GM12891 (cell line): ENCODE data around the gene FOXD2.

Experiments used
- DNase-seq: peaks from one replicate; pipeline ENCODE4 v3.0.0; 2011; ENCODE audit warnings: low spot score; ENCODE audit not compliant: insufficient read length
- FAIRE-seq: peaks from 2 replicates; lab custom pipeline; 2011; peaks lifted over from hg19 to GRCh38; lab: Jason Lieb, UNC
- PAX5 ChIP-seq: IDR thresholded peaks from 2 replicates; pipeline ENCODE4 v1.6.1; 2011; ENCODE audit warnings: low read length, moderate library complexity, mild to moderate bottlenecking; ENCODE audit not compliant: insufficient read depth, severe bottlenecking
- POLR2A ChIP-seq: IDR thresholded peaks from 2 replicates; pipeline ENCODE4 v1.6.1; 2011; ENCODE audit warnings: low read depth, low read length, control low read depth
- POLR2AphosphoS5 ChIP-seq: IDR thresholded peaks from 2 replicates; pipeline ENCODE4 v1.6.1; 2011; ENCODE audit warnings: low read depth, low read length, control low read depth
- POU2F2 ChIP-seq: IDR thresholded peaks from 2 replicates; pipeline ENCODE4 v1.6.1; 2011; ENCODE audit warnings: low read depth, mild to moderate bottlenecking, control low read depth, low read length, moderate library complexity
- SPI1 ChIP-seq: IDR thresholded peaks from 2 replicates; pipeline ENCODE4 v1.6.1; 2011; ENCODE audit warnings: low read depth, low read length, control low read depth
- TAF1 ChIP-seq: IDR thresholded peaks from 2 replicates; pipeline ENCODE4 v1.6.1; 2011; ENCODE audit warnings: low read depth, low read length, control low read depth

Gene FOXD2

DNA sequence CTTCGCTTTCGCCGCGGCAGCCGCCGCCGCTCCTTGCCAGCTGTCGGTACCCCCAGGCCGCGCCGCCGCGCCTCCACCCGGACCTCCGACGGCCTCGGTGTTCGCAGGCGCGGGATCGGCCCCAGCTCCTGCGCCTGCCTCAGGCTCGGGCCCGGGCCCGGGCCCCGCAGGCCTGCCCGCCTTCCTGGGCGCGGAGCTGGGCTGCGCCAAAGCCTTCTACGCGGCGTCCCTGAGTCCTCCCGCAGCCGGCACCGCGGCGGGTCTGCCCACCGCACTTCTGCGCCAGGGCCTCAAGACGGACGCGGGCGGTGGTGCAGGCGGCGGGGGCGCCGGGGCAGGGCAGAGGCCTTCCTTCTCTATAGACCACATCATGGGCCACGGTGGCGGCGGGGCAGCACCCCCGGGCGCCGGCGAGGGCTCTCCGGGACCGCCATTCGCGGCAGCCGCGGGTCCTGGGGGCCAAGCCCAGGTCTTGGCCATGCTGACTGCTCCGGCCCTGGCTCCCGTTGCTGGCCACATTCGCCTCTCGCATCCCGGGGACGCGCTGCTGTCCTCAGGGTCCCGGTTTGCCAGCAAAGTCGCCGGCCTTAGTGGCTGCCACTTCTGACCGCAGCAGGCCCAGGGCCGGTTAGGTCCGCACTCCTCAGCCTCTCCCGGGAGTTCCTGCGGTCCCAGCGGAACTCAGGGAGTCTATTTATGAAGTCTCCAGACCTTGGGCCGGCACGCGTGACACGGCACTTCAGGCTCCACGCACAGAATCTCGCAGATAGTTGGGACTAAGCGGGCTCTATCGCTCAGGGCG lies 1.4 kb downstream of the FOXD2 start:
- no peak for DNase-seq
- TF ChIP-seq SPI1 = no peak
- TF ChIP-seq PAX5 = no peak
- TF ChIP-seq POLR2A = no peak
- no peak for TF ChIP-seq TAF1
- no peak for FAIRE-seq

GRCh38 chr1:47439819-47440598 lies 2.2 kb downstream of the FOXD2 start:
- FAIRE-seq = no peak
- DNase-seq = no peak
- TF ChIP-seq POLR2AphosphoS5 = no peak
- no peak for TF ChIP-seq PAX5
- no peak for TF ChIP-seq POU2F2
- TF ChIP-seq SPI1 = no peak
- no peak for TF ChIP-seq TAF1

- no peak for TF ChIP-seq POLR2AphosphoS5
- no peak for TF ChIP-seq SPI1
- no peak for TF ChIP-seq POLR2A
- TF ChIP-seq POU2F2 = no peak
- no peak for TF ChIP-seq PAX5
- no peak for TF ChIP-seq TAF1
- FAIRE-seq = no peak
- no peak for DNase-seq
Measured at GRCh38 chr1:47440599-47441081, 2.8 kb downstream of the FOXD2 start.

- FAIRE-seq = no peak
- TF ChIP-seq PAX5 (no peak), SPI1 (no peak), POLR2AphosphoS5 (no peak), TAF1 (no peak), POU2F2 (no peak), POLR2A (no peak)
- DNase-seq = no peak
Measured at GRCh38 chr1:47441450-47442106, 3.7 kb downstream of the FOXD2 start.

DNA sequence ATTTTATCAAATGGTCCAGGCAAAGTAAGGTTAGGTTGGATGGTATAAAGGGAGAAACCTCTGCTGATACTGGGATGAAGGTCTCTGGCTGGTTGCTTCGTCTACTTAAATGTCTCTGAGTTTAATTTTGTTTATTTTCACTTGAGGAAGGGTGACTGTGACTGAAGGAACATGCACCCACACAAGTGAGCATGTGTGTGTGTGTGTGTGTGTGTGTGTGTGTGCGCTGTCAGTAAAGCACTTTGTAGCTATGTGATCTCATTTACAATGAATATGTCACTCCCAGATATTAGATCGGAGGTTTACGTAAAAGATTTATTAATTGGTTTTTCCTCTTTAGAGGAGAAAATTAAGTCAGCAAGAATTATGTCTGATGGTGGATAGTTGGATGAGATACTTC lies 4.4 kb downstream of the FOXD2 start:
- FAIRE-seq (no peak), DNase-seq (no peak)
- TF ChIP-seq SPI1 (no peak), POU2F2 (no peak), TAF1 (no peak), POLR2AphosphoS5 (no peak), PAX5 (no peak)

DNA sequence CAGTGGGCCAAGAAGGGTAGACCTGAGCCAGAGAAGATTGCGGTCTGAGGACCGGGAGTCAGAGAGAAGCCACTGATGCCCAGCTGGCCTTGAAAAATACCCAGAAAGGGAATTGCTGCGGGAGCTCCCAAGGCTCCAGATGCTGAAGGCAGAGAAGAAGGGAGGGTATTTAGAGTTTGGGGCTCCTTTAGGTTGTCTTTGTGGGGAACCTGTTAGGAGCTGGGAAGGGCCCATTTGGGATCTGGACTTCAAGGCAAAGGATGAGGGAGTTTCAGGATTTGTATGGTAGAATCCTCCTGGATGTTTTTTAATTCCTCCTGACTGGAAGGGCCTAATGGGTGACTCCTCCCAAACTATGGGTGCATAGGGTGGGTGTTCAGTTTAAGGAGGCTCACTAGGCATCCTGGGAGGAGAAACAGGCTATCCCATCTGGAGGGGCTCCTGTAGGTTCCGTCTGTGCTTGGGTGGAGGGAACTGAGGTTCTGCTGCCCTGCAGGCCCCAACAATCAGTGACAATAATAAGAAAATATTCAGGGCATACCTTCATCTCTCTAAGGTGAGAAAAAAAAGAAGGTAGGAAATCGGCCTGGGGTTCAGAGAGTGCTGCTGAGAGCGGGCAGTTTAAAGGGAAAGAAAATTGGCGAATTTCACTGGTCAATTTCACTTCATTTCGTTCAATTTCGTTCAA lies 5.1 kb downstream of the FOXD2 start:
- FAIRE-seq (no peak), DNase-seq (no peak)
- TF ChIP-seq POLR2A (no peak), POLR2AphosphoS5 (no peak), SPI1 (no peak), TAF1 (no peak), PAX5 (no peak), POU2F2 (no peak)

GRCh38 chr1:47443530-47444296 lies 5.9 kb downstream of the FOXD2 start:
- no peak for TF ChIP-seq POLR2AphosphoS5
- TF ChIP-seq TAF1 = no peak
- no peak for TF ChIP-seq SPI1
- no peak for TF ChIP-seq POLR2A
- no peak for TF ChIP-seq POU2F2
- no peak for TF ChIP-seq PAX5
- DNase-seq (no peak), FAIRE-seq (no peak)

GRCh38 chr1:47444297-47444561 lies 6.4 kb downstream of the FOXD2 start:
- DNase-seq = no peak
- no peak for FAIRE-seq
- TF ChIP-seq POU2F2 (no peak), PAX5 (no peak), SPI1 (no peak), POLR2AphosphoS5 (no peak)
